ENCODE results near the gene FBXL7.

DNA sequence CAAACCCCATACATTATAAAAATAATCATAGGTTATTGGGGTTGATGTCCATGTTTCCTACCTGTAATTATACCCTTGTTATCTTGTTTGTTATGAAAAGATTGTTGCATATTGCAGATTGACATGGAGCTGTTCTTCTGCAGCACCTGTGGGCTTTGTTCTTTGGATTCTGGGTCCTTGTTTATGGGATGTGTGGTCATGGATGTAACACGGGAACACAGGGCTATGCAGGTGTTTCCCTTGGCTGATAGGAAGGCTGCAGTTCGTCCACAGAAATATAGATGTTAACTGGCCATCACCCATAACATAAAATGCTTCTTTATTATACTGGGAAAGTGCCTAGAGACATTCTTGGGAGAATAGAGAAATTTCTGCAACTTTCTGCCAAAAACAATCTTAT lies 77.9 kb downstream of the FBXL7 start:
- TF ChIP-seq EP300 (conservative IDR thresholded peaks at IDR 0.05; ENCODE audit: poor library complexity, severe bottlenecking) (no peak), EZH2 (IDR thresholded peaks at IDR 0.05; ENCODE audit: borderline replicate concordance, insufficient read depth, low read length, poor library complexity, severe bottlenecking) (no peak), RAD21 (conservative IDR thresholded peaks at IDR 0.05) (no peak), SMC3 (conservative IDR thresholded peaks at IDR 0.05; ENCODE audit: poor library complexity) (no peak), POLR2AphosphoS5 (IDR thresholded peaks at IDR 0.05) (no peak), MXI1 (conservative IDR thresholded peaks at IDR 0.05; ENCODE audit: poor library complexity, severe bottlenecking) (no peak), TAF1 (IDR thresholded peaks at IDR 0.05; ENCODE audit: low read depth) (no peak)
- TF ChIP-seq, protein P1, sequence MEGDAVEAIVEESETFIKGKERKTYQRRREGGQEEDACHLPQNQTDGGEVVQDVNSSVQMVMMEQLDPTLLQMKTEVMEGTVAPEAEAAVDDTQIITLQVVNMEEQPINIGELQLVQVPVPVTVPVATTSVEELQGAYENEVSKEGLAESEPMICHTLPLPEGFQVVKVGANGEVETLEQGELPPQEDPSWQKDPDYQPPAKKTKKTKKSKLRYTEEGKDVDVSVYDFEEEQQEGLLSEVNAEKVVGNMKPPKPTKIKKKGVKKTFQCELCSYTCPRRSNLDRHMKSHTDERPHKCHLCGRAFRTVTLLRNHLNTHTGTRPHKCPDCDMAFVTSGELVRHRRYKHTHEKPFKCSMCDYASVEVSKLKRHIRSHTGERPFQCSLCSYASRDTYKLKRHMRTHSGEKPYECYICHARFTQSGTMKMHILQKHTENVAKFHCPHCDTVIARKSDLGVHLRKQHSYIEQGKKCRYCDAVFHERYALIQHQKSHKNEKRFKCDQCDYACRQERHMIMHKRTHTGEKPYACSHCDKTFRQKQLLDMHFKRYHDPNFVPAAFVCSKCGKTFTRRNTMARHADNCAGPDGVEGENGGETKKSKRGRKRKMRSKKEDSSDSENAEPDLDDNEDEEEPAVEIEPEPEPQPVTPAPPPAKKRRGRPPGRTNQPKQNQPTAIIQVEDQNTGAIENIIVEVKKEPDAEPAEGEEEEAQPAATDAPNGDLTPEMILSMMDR (IDR thresholded peaks at IDR 0.05; ENCODE audit: poor library complexity, severe bottlenecking), result no peak
- TF ChIP-seq, protein P2, sequence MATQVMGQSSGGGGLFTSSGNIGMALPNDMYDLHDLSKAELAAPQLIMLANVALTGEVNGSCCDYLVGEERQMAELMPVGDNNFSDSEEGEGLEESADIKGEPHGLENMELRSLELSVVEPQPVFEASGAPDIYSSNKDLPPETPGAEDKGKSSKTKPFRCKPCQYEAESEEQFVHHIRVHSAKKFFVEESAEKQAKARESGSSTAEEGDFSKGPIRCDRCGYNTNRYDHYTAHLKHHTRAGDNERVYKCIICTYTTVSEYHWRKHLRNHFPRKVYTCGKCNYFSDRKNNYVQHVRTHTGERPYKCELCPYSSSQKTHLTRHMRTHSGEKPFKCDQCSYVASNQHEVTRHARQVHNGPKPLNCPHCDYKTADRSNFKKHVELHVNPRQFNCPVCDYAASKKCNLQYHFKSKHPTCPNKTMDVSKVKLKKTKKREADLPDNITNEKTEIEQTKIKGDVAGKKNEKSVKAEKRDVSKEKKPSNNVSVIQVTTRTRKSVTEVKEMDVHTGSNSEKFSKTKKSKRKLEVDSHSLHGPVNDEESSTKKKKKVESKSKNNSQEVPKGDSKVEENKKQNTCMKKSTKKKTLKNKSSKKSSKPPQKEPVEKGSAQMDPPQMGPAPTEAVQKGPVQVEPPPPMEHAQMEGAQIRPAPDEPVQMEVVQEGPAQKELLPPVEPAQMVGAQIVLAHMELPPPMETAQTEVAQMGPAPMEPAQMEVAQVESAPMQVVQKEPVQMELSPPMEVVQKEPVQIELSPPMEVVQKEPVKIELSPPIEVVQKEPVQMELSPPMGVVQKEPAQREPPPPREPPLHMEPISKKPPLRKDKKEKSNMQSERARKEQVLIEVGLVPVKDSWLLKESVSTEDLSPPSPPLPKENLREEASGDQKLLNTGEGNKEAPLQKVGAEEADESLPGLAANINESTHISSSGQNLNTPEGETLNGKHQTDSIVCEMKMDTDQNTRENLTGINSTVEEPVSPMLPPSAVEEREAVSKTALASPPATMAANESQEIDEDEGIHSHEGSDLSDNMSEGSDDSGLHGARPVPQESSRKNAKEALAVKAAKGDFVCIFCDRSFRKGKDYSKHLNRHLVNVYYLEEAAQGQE (IDR thresholded peaks at IDR 0.05; ENCODE audit: borderline replicate concordance), result no peak
